Activated CD4-positive, alpha-beta T cell treated with anti-CD3 and anti-CD28 coated beads for 24 hours (primary cell): ENCODE measurements around the gene VPS16.
A peak's percentile ranks its signal among the peaks of the same experiment; 100 is the strongest.

Experiments used
- DNase-seq, 2 donors: peaks; one replicate each; pipeline ENCODE4 v3.0.0-alpha.2; 2020; ENCODE audit warnings: low read depth in 2 of 2

The VPS16 gene

DNA sequence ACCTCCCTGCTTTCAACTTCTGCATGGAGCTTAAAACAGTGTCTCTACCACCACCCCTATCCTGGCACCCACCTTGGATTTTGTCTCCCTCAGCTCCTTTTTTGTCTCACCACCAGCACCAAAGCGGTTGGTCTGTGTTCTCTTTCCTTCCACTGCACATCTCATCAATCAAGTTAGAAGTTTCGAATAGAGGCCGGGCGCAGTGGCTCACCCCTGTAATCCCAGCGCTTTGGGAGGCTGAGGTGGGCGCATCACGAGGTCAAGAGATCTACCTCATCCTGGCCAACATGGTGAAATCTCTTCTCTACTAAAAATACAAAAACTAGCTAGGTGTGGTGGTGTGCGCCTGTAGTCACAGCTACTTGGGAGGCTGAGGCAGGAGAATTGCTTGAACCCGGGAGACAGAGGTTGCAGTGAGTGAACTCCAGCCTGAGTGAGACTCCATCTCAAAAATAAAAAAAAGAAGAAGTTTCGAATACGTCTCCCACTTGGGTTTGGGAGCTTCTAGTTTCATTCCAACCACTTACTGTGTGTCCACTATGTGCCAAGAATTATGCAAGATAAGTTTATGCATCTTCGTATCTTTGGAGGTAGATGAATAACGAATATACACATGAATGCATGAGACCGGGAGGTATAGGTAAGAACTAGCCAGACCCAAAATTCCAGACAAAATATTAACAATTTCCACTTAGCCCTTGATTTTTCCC lies 6.0 kb upstream of the VPS16 start:
- no peak for DNase-seq

DNA sequence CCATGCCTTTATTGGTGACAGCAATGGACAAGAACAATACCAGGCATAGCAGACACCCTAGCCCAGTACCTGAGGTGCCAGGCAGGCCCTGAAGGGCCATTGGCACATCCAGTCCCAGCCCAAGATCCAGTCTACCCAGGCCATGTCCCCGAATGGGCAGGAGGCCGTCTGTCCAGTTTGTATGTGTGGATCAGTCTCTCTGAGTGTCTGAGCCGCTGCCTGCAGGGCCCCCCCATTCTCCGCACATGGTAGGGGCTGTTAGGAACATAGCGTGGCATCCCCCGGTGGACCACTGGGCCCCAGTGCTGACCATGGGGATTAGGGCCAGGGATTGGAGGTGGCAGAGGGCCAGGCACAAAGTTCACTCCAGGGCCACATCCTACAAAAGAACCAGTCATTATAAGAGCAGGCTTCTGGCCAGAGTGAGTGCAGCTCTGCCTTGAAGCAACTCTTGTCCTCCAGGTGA lies 5.2 kb upstream of the VPS16 start:
- DNase-seq = no peak

DNA sequence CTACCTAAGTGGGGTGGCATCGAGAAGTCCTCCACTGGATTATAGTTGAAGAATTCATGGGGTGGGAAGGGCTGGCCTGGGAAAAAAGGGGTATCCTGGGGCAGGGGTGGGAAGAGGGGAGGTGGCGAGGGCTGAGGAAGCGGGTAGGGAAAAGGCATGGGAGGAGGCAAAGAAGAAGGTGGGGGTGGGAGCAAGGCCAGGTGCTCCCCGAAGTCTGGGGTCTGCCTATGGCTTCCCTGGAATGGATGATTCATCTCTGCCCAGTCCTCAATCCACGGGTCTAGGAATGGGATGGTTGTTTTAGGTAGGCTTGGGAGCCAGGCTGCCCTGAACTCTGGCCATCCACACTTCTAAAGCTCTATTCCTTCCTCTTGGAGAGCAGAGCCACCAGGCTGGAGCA lies 4.5 kb upstream of the VPS16 start:
- DNase-seq = no peak

DNA sequence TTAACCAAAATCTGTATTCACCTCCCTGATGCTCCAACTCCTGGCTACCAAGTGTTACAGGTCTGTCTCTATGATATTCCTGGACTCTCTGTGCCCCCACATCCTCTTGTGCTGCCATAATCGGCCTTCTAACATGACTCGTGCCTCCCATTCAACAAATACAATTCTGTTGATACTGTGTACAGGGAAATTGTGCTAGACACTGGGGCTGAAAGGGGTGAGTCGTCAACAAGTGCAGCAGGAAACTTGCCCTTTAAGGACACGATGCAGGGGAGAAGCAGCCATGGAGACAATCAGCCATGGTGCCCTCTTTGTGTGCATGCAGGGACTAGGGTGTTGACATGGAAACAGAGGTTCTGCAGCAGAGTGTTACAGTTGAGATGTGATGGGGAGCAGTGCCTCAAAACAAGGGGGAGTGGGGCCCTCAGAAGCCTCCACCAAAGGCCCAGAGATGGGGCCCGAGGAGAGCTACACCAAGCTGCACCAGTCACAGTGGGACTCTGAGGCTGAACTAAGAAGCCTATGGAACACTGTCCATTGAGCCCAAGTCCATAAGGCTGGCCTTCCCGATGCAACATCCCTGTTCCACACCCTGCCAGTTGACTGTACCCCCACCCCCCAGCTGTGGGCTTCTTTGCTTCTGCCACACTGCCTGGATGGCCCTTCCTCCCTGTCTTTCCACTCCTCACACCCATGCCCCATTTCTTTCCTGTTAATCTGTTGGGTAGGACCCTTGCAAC lies 3.2 kb upstream of the VPS16 start:
- no peak for DNase-seq

DNA sequence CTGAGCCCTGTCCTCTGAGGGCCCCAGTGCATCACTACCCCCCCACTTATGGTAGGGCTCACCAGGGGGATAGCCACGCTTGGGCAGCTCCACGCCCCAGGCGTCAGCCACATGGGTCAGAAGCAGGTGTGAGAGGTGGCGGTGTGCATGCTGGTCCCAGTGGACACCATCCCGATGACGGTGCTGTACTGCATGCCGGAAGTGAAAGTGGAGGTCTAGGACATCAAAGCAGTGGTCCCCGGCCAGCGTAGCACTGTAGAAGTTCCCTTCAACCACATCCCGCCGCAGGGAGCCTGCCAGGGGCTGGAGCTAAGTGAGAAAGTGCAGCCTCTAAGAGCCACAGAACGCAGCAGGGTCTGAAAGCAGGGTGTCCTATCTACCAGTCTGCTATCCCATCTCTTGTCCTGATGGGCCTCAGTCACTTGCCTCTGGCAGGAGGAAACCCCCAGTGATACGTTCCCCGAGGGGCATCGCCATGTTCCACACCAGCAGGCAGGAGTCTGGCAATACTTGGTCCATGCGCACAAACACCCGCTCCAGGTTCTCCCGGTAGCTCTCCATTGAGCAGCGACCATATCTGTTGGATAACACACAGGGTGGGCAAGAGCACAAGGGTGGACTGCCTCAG lies 2.3 kb upstream of the VPS16 start:
- DNase-seq = no peak

DNA sequence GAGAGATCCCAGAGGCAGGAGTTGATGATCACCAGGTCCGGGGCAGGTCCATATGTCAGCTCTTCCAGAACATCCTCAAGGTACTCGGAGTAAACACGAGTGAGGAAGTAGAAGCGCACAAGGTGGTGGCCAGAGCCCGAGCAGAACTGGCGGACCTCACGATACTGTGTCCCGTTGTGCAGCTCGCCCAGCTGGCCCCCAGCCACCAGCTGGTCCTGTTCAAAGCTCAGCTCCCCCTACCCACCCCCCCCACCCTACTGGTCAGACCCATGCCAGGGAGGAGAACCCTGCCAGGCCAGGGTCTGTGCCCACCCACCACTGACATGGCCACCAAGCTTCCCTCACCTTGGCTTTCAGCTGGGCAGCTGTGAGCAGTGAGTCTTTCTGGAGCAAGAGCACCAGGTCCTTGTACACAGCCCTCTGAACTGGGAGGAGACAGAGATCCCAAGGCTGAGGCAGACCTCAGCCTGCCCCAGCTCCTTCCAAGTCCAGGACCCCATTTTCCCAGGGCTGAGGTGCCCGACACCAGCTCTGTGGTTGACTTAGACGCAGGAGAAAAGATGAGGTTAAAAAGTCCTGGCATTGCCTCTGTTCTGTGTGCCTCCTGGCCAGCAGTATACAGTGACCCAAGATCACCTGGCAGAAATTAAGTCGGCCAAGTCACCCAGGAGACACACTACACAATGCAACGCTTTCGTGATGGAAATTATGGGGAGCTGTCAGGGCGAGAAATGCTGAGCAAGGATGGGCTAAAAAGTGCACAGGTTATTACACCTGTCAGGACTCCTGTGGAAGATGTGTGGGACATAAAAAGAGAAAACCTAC lies 1.5 kb upstream of the VPS16 start:
- no peak for DNase-seq

DNA sequence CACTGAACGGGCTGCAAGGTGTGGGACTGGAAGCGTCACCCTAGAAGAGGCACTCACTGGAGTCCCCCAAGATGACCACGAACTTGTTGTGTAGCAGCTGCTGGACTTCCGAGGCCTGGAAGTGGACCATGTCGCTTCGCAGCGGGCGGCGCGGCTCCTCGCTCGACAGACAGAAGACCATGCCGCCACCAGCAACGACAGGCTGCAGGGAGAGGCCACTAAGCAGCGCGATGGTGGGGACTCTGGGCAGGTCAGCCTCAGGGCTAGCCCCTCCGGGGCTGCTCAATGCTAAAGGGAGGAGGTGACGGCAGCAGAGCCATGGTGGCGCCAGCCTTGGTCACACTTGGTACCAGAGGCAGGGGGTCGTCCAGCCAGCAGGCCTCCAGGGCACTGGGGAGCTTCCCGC lies 810 bp upstream of the VPS16 start:
- no peak for DNase-seq

DNA sequence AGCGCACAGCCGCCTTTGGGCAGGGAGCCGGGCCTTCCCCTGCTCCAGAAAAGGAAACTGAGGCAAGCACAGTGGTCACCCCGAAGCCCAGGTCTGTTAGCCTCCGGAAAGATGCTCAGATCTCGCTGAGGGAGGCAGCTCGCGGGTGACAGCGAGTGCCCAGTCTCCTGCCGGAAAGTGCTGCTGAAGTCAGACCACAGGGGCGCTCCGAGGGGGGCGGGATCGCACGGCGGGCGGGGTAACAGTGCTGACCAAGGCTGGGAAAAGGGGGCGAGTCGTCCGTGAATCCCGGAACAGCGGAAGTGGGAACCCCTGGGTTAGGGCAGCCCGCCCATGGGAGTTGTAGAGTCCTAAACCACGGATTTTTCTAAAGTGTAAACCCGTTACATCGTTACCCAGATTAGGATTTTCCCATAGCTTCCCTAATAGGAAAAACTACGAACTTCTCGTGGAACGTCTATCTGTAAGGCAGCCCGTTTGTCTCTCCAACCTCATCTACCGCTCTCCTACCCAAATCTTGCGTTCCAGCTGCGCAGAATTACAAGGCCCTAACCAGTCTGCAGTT lies 504 bp downstream of the VPS16 start:
- peak in 1 of 2 donors; percentile 31 for DNase-seq

DNA sequence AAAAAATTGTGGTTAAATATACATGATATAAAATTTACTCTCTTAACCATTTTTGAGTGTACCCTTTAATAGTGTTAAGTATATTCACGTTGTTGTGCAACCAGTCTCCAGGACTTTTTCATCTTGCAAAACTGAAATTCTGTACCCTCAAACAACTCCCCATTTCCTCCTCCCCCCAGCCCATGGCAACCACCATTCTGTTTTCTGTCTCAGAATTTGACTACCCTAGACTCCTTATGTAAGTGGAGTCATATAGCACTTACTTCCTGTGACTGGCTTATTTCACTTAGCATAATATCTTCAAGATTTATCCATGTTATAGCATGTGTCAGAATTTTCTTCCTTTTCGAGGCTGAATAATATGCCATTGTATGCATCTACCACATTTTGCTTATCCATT lies 5.1 kb downstream of the VPS16 start:
- no peak for DNase-seq

DNA sequence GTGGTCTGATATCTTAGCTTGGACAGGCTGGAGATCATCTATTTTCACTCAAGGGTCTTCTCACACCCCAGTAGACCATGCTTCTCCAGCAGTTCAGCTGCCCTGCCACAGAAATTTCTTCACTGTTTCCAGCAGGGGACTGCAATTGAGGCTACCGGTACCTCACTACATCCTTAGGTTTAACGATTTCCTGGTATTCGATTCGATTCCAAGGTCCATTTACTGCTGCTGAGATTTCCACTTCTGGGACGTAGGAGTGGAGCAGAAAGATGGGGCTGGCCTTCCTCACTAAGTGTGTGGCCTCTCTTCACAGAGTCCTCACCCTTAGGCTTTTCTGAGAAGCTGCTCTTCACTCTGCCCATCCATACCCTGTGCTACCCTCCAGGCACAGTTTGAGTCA lies 6.2 kb downstream of the VPS16 start:
- no peak for DNase-seq

DNA sequence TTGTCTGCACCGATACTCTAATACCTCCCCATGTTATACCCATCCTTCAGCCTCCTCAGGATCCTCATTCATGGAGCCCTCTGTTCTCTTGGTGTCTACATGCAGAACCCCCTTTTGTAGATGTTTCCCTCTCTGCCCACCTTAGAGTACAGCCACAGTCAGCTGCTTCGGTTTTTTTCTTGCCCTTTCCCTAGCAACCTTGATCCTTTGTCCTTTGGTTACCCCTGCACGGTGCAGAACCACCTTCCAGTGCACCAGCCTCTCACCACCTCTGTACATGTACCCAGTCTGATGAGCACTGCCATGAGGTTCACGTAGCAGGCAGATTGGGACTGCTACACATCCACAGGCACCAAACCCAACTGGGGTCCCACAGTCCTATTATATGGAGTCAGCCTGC lies 7.3 kb downstream of the VPS16 start:
- no peak for DNase-seq

DNA sequence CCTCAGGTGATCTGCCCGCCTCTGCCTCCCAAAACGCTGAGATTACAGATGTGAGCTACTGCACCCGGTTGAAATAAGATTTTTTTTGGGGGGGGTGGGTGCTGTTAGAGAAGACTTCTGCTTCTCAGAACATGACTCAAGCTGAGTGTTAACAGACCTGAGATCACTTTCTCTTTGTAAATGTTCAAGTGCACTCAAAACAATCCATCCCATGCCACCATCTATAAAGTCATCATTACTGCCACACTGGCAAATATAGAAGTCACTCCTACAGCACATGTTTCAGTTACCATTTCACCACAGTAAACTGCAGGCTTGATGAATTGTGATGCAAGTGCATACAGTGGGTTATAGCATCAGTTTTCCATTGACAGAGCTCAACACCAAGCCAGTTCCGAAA lies 9.0 kb downstream of the VPS16 start:
- no peak for DNase-seq

DNA sequence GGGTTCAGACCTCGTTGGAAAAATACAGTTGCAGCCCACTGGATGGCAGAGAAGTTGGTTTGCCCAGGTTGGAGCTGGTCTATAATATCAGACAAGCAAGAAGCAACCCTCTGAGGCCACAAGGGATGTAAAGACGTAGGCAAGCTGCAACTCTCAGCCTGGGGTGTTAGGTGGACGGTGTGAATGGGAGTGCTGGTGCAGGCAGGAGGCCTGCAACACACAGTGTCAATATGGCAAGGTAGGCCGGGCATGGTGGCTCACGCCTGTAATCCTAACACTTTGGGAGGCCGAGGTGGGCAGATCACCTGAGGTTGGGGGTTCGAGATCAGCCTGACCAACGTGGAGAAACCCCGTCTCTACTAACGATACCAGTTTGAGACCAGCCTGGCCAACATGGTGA lies 10.5 kb downstream of the VPS16 start:
- no peak for DNase-seq

DNA sequence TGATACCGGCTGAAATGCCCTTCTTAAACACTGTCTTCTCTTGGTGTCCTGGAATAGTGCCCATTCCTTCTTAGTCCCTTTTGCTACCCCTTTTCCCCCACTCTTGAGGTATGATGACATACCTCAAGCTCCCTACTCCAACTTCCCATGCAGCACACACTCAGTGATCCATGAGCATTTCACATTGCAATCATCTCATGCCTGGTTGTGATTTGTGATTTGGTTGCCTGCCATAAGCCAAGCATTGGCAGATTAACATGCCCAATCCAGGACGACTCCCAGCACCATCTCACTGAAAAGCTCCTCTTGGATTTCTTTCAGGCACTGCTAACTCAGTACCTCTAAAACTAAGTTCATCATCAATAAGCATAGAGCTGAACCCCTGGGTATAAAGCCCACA lies 18.0 kb downstream of the VPS16 start:
- no peak for DNase-seq

DNA sequence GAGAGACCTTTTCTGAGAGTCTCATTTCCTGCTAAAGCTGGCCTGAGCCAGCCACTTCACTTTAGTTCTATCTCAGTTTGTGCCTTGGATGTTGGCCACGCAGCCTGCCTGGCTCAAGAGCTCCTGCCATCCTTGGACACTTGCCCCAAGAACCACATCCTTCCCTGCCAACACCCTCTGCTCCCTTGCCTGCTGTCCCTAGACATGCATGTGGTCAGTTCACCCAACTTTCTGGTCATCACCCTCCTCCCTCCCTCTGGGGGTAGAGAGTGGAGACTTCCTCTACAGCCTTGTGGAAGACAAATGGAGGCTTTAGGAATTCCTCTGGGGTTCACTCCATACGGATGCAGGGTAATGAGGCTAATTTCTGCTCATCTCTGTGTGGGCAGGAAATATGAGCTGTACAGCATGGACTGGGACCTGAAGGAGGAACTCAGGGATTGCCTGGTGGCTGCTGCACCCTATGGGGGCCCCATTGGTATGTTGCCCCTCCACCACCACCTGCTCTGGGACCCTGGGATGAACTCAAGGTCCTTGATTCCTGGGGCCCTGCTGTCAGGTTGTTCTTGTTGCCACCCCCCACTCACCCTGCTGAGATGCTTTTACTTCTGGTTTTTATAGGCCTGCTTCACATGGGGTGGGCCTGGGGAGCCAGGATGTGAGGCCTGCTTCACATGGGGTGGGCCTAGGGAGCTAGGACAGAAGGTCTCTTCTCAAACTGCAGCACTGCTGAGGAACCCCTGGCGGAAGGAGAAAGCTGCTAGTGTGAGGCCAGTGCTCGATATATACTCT lies 19.0 kb downstream of the VPS16 start:
- DNase-seq = no peak

DNA sequence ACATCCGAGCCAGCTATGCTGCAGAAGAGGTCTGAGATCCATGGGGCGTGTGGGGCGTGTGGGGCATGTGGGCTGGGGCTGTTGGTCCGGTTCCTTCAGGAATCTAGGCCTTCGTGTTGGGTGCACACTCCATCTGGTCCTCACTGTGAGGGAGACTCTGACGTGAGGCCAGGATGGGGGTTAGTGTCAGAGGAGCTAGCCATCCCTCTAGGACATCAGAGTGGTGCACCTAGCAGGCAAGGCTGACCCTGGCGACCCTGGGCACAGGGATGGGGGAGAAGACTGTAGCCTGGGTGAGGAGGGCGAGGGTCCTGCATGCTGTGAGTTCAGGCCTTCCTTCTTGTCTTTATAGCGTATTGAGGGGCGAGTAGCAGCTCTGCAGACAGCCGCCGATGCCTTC lies 24.1 kb downstream of the VPS16 start:
- DNase-seq = no peak

DNA sequence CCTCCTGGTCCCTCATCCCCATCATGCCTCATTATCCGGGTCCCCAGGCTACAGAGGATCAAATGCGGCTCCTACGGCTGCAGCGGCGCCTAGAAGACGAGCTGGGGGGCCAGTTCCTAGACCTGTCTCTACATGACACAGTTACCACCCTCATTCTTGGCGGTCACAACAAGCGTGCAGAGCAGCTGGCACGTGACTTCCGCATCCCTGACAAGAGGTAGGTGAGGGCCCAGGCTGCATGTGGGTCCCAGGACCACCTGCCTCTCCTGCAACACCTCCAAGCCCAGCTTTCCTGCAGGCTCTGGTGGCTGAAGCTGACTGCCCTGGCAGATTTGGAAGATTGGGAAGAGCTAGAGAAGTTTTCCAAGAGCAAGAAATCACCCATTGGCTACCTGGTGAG lies 24.6 kb downstream of the VPS16 start:
- no peak for DNase-seq

DNA sequence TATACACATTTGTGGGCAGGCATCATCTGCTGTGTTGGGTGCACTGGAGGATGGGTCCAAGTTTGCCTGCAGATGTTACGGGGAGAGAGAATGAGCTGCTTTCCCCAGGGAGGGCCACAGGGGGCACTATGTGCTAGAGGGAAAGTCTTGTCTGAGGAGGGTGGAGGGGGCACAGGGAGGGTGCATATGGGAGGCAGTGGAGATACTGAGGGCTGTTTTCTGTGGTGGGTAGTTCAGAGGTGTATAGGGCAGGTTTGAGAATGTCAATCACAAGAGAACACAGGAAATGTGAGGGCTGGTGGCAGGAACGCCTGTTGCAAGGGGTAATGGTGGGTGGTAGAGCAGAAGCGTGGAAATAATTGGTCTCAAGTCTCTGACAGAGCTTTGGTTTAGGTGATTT lies 25.1 kb downstream of the VPS16 start:
- peak in 1 of 2 donors; percentile 32 for DNase-seq

DNA sequence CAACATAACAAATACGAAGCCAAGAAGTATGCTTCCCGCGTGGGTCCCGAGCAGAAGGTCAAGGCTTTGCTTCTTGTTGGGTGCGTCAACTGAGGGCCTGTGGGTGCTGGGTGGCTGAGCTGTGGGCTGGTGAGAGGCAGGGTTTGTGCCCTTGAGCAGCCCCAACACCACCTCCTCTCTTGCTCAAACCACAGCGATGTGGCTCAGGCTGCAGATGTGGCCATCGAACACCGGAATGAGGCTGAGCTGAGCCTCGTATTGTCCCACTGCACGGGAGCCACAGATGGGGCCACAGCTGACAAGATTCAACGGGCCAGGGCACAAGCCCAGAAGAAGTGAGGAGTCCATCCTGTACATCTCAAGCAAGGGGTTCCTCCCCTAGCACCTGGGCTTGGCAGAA lies 25.7 kb downstream of the VPS16 start:
- DNase-seq = no peak

DNA sequence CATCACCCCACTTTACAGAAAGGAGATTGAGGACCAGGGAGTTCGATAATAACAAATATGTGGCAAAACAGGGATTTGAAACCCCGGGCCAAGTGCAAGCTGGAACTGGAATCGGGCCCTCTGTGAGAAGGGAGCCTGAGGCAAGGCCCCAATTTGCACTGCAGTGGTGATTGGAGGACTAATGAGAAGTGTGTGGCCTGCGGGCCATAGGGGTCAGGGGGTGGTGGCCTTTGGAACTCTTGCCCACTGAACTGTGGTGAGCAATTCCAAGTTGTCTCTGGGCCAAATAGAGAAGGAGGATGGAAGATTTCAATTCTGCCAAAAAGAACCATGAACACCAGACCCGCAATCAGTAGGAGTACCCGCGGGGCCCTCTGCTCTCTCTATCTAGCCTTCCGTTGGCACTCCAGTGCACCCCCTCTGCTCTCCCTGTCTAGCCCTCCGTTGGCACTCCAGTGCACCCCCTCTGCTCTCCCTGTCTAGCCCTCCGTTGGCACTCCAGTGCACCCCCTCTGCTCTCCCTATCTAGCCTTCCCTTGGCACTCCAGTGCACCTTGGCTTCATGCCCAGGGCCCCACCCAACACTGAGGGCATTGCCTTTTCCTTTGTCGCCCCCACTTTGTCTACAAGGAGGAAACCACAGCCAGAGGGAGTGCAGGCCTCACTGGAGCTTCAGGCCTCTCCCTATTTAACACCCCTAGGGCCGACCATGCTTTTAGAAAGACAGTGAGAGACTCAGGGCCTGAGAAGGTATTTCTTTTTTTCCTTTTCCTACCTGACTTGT lies 26.7 kb downstream of the VPS16 start:
- DNase-seq = no peak
